KG1 (cell line): ENCODE data around the gene ADGRF5.
A peak's percentile ranks its signal among the peaks of the same experiment; 100 is the strongest.

Experiments
- DNase-seq: peaks from one replicate; lab custom pipeline; 2025; lab: John Stamatoyannopoulos, UW

Gene ADGRF5

GRCh38 chr6:46821458-46821881 lies 100.3 kb downstream of the ADGRF5 start:
- DNase-seq = no peak

- no peak for DNase-seq
Observed at GRCh38 chr6:46819561-46819960, 102.2 kb downstream of the ADGRF5 start.

DNA sequence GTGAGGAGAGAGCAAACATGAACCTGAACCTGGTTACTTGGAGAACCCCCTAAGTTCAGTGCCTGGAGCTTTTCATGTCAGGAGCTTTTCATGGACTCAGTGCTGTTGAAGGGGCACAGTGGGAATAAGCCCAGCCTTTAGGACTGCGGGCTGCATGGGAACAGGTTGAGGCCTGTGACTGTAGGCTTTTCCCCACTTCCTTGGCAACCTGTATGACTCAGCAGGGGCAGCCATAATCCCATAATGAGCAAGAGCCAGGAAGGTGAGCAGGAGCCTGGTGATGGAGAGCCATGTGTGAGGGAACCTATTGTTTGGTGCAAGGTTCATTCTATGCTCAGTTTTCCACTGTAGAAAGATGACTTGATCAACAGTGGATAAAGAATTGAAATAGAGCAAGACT lies 105.1 kb downstream of the ADGRF5 start:
- DNase-seq = no peak

DNA sequence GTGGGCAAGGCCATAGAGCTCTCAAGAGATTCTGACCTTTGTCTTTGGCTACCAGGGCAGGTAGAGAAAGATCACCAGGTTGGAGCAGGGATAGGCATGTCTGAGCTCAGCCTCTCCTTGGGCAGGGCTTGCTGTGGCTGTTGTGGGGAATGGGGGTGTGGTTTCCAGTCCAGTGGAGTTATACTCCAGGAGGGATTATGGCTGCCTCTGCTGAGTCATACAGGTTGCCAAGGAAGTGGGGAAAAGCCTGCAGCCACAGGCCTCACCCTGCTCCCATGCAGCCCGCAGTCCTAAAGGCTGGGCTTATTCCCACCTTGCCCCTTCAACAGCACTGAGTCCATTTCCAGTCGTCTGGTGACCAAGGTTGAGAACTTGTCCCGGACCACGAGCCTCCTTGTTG lies 106.6 kb downstream of the ADGRF5 start:
- DNase-seq = no peak

DNA sequence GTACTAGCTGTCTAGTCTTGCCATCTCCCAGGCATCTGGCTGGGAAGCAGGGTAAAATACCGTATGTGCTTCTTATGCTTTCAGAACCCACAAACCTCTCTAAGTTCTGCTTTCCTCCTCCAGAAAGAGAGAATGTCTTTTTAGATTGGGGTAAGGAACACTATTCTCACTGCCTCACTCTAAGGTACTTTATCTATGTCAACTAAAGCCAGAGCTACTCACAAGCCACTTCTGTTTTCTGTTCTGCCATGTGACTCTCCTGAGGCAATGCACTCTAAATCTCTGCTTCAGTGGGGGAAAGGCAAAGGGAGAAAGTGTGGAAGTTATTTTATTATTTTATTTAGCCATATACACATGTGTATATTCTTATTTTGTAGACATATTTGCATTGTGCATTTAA lies 112.9 kb downstream of the ADGRF5 start:
- peak; percentile 28 for DNase-seq
